Measurements from ENCODE around the gene ARHGEF28.

DNA sequence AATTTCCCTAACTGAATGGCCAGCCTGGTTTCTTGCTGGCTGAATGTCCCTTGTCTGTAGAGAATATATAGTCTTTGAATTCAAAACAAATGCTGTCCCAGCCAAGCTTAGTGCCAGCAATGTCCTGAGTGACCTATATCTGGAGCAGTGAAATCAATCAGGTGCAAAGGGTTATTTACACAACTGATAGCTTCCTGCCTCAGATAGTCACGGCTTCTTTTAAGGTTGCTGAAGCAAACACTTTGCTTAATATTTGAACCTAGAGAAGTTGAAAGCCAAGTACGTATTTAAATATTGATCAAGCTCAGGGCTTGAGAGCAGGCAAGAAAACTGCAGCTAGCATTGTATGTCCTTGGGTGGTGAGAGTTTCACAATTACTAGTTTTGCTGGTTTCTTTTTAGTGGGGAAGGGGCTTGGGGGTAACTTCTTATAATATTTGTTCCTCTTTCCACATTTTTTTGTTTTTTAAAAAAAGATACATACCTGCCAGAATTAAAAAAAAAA lies 2.0 kb upstream of the ARHGEF28 start:
- no peak for TF ChIP-seq RAD21 (IDR thresholded peaks at IDR 0.05; ENCODE audit: low read depth)
- TF ChIP-seq, protein P1, sequence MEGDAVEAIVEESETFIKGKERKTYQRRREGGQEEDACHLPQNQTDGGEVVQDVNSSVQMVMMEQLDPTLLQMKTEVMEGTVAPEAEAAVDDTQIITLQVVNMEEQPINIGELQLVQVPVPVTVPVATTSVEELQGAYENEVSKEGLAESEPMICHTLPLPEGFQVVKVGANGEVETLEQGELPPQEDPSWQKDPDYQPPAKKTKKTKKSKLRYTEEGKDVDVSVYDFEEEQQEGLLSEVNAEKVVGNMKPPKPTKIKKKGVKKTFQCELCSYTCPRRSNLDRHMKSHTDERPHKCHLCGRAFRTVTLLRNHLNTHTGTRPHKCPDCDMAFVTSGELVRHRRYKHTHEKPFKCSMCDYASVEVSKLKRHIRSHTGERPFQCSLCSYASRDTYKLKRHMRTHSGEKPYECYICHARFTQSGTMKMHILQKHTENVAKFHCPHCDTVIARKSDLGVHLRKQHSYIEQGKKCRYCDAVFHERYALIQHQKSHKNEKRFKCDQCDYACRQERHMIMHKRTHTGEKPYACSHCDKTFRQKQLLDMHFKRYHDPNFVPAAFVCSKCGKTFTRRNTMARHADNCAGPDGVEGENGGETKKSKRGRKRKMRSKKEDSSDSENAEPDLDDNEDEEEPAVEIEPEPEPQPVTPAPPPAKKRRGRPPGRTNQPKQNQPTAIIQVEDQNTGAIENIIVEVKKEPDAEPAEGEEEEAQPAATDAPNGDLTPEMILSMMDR (IDR thresholded peaks at IDR 0.05 in 2 of 3, conservative IDR thresholded peaks at IDR 0.05 in 1 of 3; ENCODE audit: borderline replicate concordance in 1 of 3, insufficient read depth in 1 of 3, low read depth in 2 of 3, low read length in 2 of 3), result no peak
- no peak for TF ChIP-seq EZH2phosphoT487 (IDR thresholded peaks at IDR 0.05; ENCODE audit: borderline replicate concordance)
- no peak for TF ChIP-seq ZNF274 (IDR thresholded peaks at IDR 0.05; ENCODE audit: low read depth, low read length)
- TF ChIP-seq SP1 (IDR thresholded peaks at IDR 0.05; ENCODE audit: low read depth), result no peak
- TF ChIP-seq POLR2A (IDR thresholded peaks at IDR 0.05; ENCODE audit: borderline replicate concordance, extremely low read depth, insufficient read depth, insufficient read length), result no peak
- no peak for TF ChIP-seq CEBPB (IDR thresholded peaks at IDR 0.05; ENCODE audit: low read depth)
- TF ChIP-seq, protein P2, sequence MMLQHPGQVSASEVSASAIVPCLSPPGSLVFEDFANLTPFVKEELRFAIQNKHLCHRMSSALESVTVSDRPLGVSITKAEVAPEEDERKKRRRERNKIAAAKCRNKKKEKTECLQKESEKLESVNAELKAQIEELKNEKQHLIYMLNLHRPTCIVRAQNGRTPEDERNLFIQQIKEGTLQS (IDR thresholded peaks at IDR 0.05), result no peak
